Neural progenitor cell (in vitro differentiated cells): ENCODE data around the gene IL5. TPM values are rescaled to one million over a fixed set of nuclear protein-coding genes. Genes with fewer than 3 reads are reported as not detected.
A peak's percentile ranks its signal among the peaks of the same experiment; 100 is the strongest.

ENCODE experiments used
- DNase-seq: peaks from one replicate; pipeline ENCODE4 v3.0.0-alpha.2; 2016; ENCODE audit warnings: low spot score
- H2AFZ ChIP-seq: fragments of 200-600 bp; sonication (generic); replicated peaks from 2 replicates; pipeline ENCODE4 v1.6.1; 2016; ENCODE audit warnings: antibody characterized with exemption
- H3F3A ChIP-seq: fragments of 200-600 bp; sonication (generic); 2 replicates; pipeline ENCODE4 v1.6.1; 2016; ENCODE audit warnings: antibody characterized with exemption, low read depth
- H3K27ac ChIP-seq: fragments of 200-600 bp; sonication (generic); 2 replicates; pipeline ENCODE4 v1.5.1; 2016; ENCODE audit warnings: mild to moderate bottlenecking
- H3K27me3 ChIP-seq: fragments of 200-600 bp; sonication (generic); 2 replicates; pipeline ENCODE4 v1.6.1; 2016; ENCODE audit warnings: mild to moderate bottlenecking, moderate library complexity
- H3K36me3 ChIP-seq: fragments of 200-600 bp; sonication (generic); 2 replicates; pipeline ENCODE4 v1.5.1; 2016
- H3K4me1 ChIP-seq: fragments of 200-600 bp; sonication (generic); 2 replicates; pipeline ENCODE4 v1.6.1; 2016; ENCODE audit warnings: mixed run types
- H3K4me2 ChIP-seq: fragments of 200-600 bp; sonication (generic); 2 replicates; pipeline ENCODE4 v1.6.1; 2016
- H3K4me3 ChIP-seq: fragments of 200-600 bp; sonication (generic); 2 replicates; pipeline ENCODE4 v1.5.1; 2016
- H3K79me2 ChIP-seq: fragments of 200-600 bp; sonication (generic); 2 replicates; pipeline ENCODE4 v1.6.1; 2016; ENCODE audit warnings: low read depth
- H3K9ac ChIP-seq: fragments of 200-600 bp; sonication (generic); 2 replicates; pipeline ENCODE4 v1.6.1; 2016
- H3K9me3 ChIP-seq: fragments of 200-600 bp; sonication (generic); 2 replicates; pipeline ENCODE4 v1.5.1; 2016; ENCODE audit warnings: low read depth
- H4K20me1 ChIP-seq: fragments of 200-600 bp; sonication (generic); 2 replicates; pipeline ENCODE4 v1.6.1; 2016; ENCODE audit warnings: low read depth
- H3K27ac Mint-ChIP-seq: 3 replicates; pipeline ENCODE4 v1.8.0; 2021; ENCODE audit warnings: mixed read lengths
- H3K27me3 Mint-ChIP-seq: 2 replicates; pipeline ENCODE4 v1.8.0; 2022; ENCODE audit warnings: low read depth, mild to moderate bottlenecking, inconsistent platforms, moderate library complexity, mixed read lengths; ENCODE audit not compliant: insufficient read depth
- H3K36me3 Mint-ChIP-seq: 3 replicates; pipeline ENCODE4 v1.8.0; 2021; ENCODE audit warnings: mixed read lengths
- H3K4me1 Mint-ChIP-seq: 3 replicates; pipeline ENCODE4 v1.8.0; 2021; ENCODE audit warnings: mixed read lengths
- H3K4me3 Mint-ChIP-seq: 3 replicates; pipeline ENCODE4 v1.8.0; 2021; ENCODE audit warnings: mild to moderate bottlenecking, moderate library complexity, mixed read lengths
- H3K9me3 Mint-ChIP-seq: 3 replicates; pipeline ENCODE4 v1.8.0; 2020; ENCODE audit warnings: mixed read lengths
- CTCF ChIP-seq: fragments of 200-600 bp; sonication (generic); IDR thresholded peaks from 2 replicates; pipeline ENCODE4 v1.5.1; 2017; ENCODE audit warnings: antibody characterized with exemption, mild to moderate bottlenecking
- EZH2 ChIP-seq: fragments of 200-600 bp; sonication (generic); IDR thresholded peaks from 2 replicates; pipeline ENCODE4 v1.6.1; 2017; ENCODE audit warnings: antibody characterized with exemption, mild to moderate bottlenecking, moderate library complexity
- EZH2phosphoT487 ChIP-seq: fragments of 200-600 bp; sonication (generic); IDR thresholded peaks from 2 replicates; pipeline ENCODE4 v1.6.1; 2017; ENCODE audit warnings: antibody characterized with exemption
- total RNA-seq: library from RNA; depleted of rRNA; stranded (reverse); fragments of >200 nt; gene quantifications from 2 replicates; pipeline ENCODE4 v1.2.3, GENCODE V29; 2015; ENCODE audit warnings: low replicate concordance

The IL5 gene
- total RNA-seq, 1 donor from 2014 or later = not detected

DNA sequence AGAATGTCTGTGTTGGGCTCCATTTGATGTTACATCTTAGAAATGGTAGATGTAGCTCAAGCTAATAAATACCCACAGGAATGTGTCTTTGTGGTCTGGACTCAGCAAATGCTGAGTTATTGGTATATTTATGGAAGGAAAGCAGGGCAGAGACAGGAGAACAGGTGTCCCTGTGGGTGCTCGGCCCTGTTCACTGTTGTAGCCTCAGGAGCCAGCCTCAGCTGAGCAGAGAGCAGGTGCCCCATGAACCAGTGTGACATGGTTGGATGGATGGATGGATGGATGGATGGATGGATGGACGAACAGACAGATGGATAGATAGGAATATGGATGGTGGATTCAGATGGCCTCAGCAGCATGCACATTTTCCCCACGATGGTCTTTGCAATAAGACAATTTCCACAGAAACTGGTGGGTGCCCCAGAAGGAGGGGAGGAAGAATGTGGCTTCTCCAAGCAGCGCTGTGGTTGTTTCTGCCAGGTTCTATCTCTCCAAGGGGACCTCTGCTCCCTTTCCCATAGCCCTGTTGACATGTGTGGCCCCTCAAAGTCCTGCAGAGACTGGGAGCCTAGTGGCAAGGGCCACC lies 44.5 kb downstream of the IL5 start:
- no peaks in the 10 kb centered on the region for H3K36me3 Mint-ChIP-seq
- DNase-seq = no peak
- peaks cover 15% of the 10 kb centered on the region for H3F3A ChIP-seq
- peaks cover 20% of the 10 kb centered on the region for H3K27me3 Mint-ChIP-seq
- no peak overlapping the region for H2AFZ ChIP-seq
- H3K4me3 Mint-ChIP-seq = no peak overlapping the region
- H3K9me3 ChIP-seq = no peaks in the 10 kb centered on the region
- no peak for TF ChIP-seq CTCF
- TF ChIP-seq EZH2 = no peak
- no peak for TF ChIP-seq EZH2phosphoT487
- H3K4me1 ChIP-seq = no peaks in the 10 kb centered on the region
- H3K9ac ChIP-seq = no peak overlapping the region
- H3K4me1 Mint-ChIP-seq = peaks cover 13% of the 10 kb centered on the region
- no peak overlapping the region for H3K4me2 ChIP-seq
- no peak overlapping the region for H3K27ac Mint-ChIP-seq
- H3K9me3 Mint-ChIP-seq = no peaks in the 10 kb centered on the region
- H3K4me3 ChIP-seq = no peak overlapping the region
- no peaks in the 10 kb centered on the region for H3K36me3 ChIP-seq
- no peaks in the 10 kb centered on the region for H3K79me2 ChIP-seq
- H3K27me3 ChIP-seq = peaks cover 11% of the 10 kb centered on the region
- H4K20me1 ChIP-seq = no peaks in the 10 kb centered on the region
- no peak overlapping the region for H3K27ac ChIP-seq

DNA sequence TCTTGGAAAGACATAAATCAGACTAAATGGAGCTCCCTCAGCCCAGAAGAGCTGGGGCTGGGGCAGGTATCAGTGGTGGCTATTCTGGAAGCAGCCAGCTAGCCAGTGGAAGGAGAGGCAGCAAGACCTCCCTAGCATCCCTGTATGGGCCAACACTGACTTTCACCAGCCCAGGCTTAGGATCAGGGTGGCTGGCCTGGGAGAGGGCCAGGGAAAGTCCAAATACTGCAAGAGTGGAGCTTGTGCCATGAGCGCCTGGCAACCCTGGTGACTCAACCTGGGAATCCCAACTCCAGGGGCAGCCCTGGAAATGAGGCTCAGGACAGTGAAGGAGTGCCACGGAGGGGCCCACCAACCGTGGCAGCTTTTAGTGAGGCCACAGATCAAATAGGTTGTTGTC lies 45.2 kb downstream of the IL5 start:
- no peak for DNase-seq
- peaks cover 15% of the 10 kb centered on the region for H3F3A ChIP-seq
- H3K27ac ChIP-seq = no peak overlapping the region
- Mint-ChIP-seq H3K27ac (no peak overlapping the region), H3K4me1 (peaks cover 13% of the 10 kb centered on the region), H3K36me3 (no peaks in the 10 kb centered on the region), H3K4me3 (peak overlapping the region; percentile 89), H3K9me3 (no peaks in the 10 kb centered on the region), H3K27me3 (peaks cover 19% of the 10 kb centered on the region)
- no peak overlapping the region for H3K4me2 ChIP-seq
- H3K27me3 ChIP-seq = peaks cover 18% of the 10 kb centered on the region
- H2AFZ ChIP-seq = no peak overlapping the region
- H3K9ac ChIP-seq = no peak overlapping the region
- no peaks in the 10 kb centered on the region for H3K4me1 ChIP-seq
- H3K4me3 ChIP-seq = no peak overlapping the region
- H3K79me2 ChIP-seq = no peaks in the 10 kb centered on the region
- no peaks in the 10 kb centered on the region for H4K20me1 ChIP-seq
- TF ChIP-seq EZH2phosphoT487 (no peak), EZH2 (no peak), CTCF (no peak)
- H3K36me3 ChIP-seq = no peaks in the 10 kb centered on the region
- H3K9me3 ChIP-seq = no peaks in the 10 kb centered on the region

- no peak overlapping the region for H3K9ac ChIP-seq
- H3K79me2 ChIP-seq = no peaks in the 10 kb centered on the region
- H3K36me3 Mint-ChIP-seq = no peaks in the 10 kb centered on the region
- no peak overlapping the region for H2AFZ ChIP-seq
- H3K27me3 ChIP-seq = peaks cover 24% of the 10 kb centered on the region
- no peak for DNase-seq
- peaks cover 19% of the 10 kb centered on the region for H3K27me3 Mint-ChIP-seq
- no peak overlapping the region for H3K27ac ChIP-seq
- no peaks in the 10 kb centered on the region for H3K9me3 Mint-ChIP-seq
- H3K36me3 ChIP-seq = no peaks in the 10 kb centered on the region
- peak overlapping the region; percentile 89 for H3K4me2 ChIP-seq
- no peaks in the 10 kb centered on the region for H3K4me1 ChIP-seq
- peaks cover 13% of the 10 kb centered on the region for H3K4me1 Mint-ChIP-seq
- H3F3A ChIP-seq = peaks cover 15% of the 10 kb centered on the region
- no peak overlapping the region for H3K4me3 ChIP-seq
- no peaks in the 10 kb centered on the region for H3K9me3 ChIP-seq
- H3K27ac Mint-ChIP-seq = no peak overlapping the region
- H4K20me1 ChIP-seq = no peaks in the 10 kb centered on the region
- TF ChIP-seq CTCF = no peak
- TF ChIP-seq EZH2 = no peak
- TF ChIP-seq EZH2phosphoT487 = no peak
- H3K4me3 Mint-ChIP-seq = peak overlapping the region; percentile 89
Observed at GRCh38 chr5:132497488-132497997, 45.8 kb downstream of the IL5 start.
